Prostate gland (tissue), 2 donors: ENCODE results near the gene NPC1L1.

Experiments used
- POLR2A ChIP-seq: fragments of 450-650 bp; IDR thresholded peaks from one replicate; pipeline ENCODE4 v1.6.1; 2016; ENCODE audit warnings: antibody characterized with exemption, mild to moderate bottlenecking
- POLR2AphosphoS5 ChIP-seq: sonication (generic); formaldehyde crosslinking; IDR thresholded peaks from one replicate; pipeline ENCODE4 v1.6.1; 2017; ENCODE audit warnings: antibody characterized with exemption
- TF ChIP-seq, protein P1 (sequence below), 4 experiments: fragments of 200-600 bp in 2 of 4; fragments of 450-650 bp in 2 of 4; sonication (generic) in 2 of 4; IDR thresholded peaks; 1 replicate in 3 of 4; 2 replicates in 1 of 4; pipeline ENCODE4 v1.5.1; 2016 to 2019; ENCODE audit warnings: antibody characterized with exemption in 4 of 4, mild to moderate bottlenecking in 2 of 4, moderate library complexity in 2 of 4

DNA sequence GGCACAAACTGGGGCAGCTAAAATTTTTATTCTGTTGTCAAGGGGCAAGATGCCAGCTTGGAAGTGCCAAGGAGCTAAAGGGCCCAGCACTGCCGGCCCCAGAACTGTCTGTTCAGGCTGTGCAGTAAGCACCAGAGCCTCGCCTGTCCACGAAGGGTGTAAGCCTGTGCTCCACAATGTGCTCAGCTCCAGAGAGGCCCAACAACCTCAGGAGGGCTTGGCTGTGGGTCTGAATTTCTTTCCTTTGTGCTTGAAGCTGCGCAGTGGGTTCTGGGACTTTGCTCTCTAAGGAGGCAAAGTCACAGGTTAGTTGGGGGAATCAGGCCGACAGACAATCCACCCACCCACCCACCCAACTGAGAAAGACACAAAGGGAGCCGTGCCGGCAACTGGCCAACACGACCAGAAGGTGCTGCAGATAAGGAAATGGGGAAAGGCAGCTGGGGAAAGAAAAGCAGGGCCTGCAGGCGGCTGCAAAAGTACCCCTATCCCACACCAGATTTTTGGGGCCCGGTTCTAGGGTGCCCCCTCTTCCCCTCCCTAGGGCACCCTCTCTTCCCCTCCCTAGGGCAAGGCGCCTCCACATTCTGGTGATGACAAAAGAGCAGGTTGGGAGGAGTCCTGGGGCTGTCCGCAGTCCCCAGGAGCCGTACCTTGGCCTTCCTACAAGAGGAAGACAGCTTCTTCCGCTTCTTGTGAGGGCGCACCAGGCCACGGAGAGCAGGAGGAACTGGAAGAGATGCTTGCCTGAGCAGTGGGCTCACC lies 24.8 kb upstream of the NPC1L1 start:
- TF ChIP-seq POLR2A (no peak), POLR2AphosphoS5 (no peak)
- TF ChIP-seq, protein P1, sequence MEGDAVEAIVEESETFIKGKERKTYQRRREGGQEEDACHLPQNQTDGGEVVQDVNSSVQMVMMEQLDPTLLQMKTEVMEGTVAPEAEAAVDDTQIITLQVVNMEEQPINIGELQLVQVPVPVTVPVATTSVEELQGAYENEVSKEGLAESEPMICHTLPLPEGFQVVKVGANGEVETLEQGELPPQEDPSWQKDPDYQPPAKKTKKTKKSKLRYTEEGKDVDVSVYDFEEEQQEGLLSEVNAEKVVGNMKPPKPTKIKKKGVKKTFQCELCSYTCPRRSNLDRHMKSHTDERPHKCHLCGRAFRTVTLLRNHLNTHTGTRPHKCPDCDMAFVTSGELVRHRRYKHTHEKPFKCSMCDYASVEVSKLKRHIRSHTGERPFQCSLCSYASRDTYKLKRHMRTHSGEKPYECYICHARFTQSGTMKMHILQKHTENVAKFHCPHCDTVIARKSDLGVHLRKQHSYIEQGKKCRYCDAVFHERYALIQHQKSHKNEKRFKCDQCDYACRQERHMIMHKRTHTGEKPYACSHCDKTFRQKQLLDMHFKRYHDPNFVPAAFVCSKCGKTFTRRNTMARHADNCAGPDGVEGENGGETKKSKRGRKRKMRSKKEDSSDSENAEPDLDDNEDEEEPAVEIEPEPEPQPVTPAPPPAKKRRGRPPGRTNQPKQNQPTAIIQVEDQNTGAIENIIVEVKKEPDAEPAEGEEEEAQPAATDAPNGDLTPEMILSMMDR (IDR thresholded peaks at IDR 0.05): no peak
